Activated CD8-positive, alpha-beta memory T cell treated with anti-CD3 and anti-CD28 coated beads, Interleukin-2, amount 10 ng/mL, durations not matched to agents 7 days and 5 days (primary cell): ENCODE results near the gene ZNF20. TPM values are rescaled to one million over a fixed set of nuclear protein-coding genes. Genes with fewer than 3 reads are reported as not detected.

ENCODE experiments used
- ATAC-seq: fragments of 150-1000 bp; cut with Tn5 transposase; one replicate; pipeline ENCODE4 v1.10.0; 2021; ENCODE audit warnings: moderate library complexity
- CTCF ChIA-PET: fragments of 350-600 bp; sonication (Branson Sonifier 250); formaldehyde crosslinking; loops from one replicate; lab custom pipeline; 2021; ENCODE audit warnings: antibody characterized with exemption; lab: Charles Lee
- DNase-seq: peaks from one replicate; pipeline ENCODE4 v3.0.0-alpha.2; 2020
- H3K27ac Mint-ChIP-seq: one replicate; pipeline ENCODE4 v1.8.0; 2021; ENCODE audit warnings: mild to moderate bottlenecking, mixed read lengths
- H3K27me3 Mint-ChIP-seq: one replicate; pipeline ENCODE4 v1.8.0; 2021; ENCODE audit warnings: mixed read lengths
- H3K36me3 Mint-ChIP-seq: one replicate; pipeline ENCODE4 v1.8.0; 2021; ENCODE audit warnings: mild to moderate bottlenecking, mixed read lengths
- H3K4me1 Mint-ChIP-seq: one replicate; pipeline ENCODE4 v1.8.0; 2021; ENCODE audit warnings: mixed read lengths
- H3K4me3 Mint-ChIP-seq: one replicate; pipeline ENCODE4 v1.8.0; 2021; ENCODE audit warnings: mild to moderate bottlenecking, moderate library complexity, mixed read lengths
- H3K9me3 Mint-ChIP-seq: one replicate; pipeline ENCODE4 v1.8.0; 2022; ENCODE audit warnings: low read depth, mixed read lengths
- total RNA-seq, 2 experiments: library from RNA; stranded (reverse); gene quantifications; one replicate each; pipeline ENCODE4 v1.2.3, GENCODE V29; 2021

ZNF20 gene
- 1 to 10 TPM; 3.7 to 5.2 TPM for total RNA-seq

DNA sequence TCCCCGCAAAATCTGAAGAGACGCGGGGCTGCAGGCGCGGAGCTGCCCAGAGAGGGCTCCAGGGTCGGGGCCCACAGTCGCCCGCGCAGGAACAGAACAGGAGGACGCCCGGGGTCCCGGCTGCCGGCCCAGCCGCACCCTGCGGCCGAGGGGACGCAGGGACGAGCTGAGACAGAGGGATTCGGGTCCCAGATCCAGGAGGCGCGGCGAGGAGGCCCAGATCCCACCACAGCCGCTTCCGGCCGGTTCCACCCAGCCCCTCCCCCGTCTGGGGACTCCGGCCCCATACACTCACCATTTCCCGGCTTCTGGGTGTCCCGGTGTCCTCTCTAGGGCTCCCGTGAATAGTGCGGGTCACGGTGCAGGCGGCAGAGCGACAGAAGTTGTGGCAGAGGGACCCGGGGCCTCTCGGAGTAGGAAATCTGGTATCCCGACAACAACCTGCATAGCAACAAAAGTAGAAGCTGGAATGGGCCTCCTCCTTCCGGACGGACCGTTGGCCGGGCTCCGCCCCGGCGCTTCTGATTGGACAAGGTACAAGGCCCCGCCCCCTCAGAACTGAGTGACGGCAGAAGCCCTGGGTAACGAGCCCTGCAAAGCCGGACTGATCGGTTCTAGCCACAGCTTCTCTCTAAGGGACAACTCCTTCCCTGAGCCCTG, at the start of gene ZNF20:
Gene ZNF20, minus strand, starts transcription at position 466 of the 660 bp plus-strand sequence. Its CDS starts 168 bp downstream, at position 298.
- peak; percentile 97 for ATAC-seq

DNA sequence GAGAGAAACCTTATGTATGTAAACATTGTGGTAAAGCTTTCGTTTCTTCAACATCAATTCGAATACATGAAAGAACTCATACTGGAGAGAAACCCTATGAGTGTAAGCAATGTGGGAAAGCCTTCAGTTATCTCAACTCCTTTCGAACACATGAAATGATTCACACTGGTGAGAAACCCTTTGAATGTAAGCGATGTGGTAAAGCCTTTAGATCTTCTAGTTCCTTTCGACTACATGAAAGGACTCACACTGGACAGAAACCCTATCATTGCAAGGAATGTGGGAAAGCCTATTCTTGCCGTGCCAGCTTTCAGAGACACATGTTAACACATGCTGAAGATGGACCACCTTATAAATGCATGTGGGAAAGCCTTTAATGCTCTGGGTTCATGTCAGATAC, 47.5 kb upstream of the ZNF20 start:
- H3K27me3 Mint-ChIP-seq: no peaks in the 10 kb centered on the region
- H3K4me3 Mint-ChIP-seq: no peak overlapping the region
- peaks cover 85% of the 10 kb centered on the region for H3K36me3 Mint-ChIP-seq
- H3K4me1 Mint-ChIP-seq: peaks cover 2% of the 10 kb centered on the region
- ATAC-seq: no peak
- CTCF ChIA-PET: no interaction called here
- peaks cover 48% of the 10 kb centered on the region for H3K9me3 Mint-ChIP-seq
- no peak for DNase-seq
- no peak overlapping the region for H3K27ac Mint-ChIP-seq

More for the DNA sequence above, at the start of gene ZNF20:
- Mint-ChIP-seq H3K27me3 (no peaks in the 10 kb centered on the region), H3K4me1 (peaks cover 28% of the 10 kb centered on the region), H3K27ac (peak within 1 kb of the TSS; percentile 84), H3K9me3 (peaks cover 1% of the 10 kb centered on the region), H3K4me3 (peak within 1 kb of the TSS; percentile 91), H3K36me3 (peaks cover 33% of the 10 kb centered on the region)
- DNase-seq: peak; percentile 95
- CTCF ChIA-PET: interaction anchor here (0.5 to 4.4 kb wide), 25 partner anchors 10 to 399 kb away, joined by 3 to 48 read pairs (median 4); partner anchors contain the start of genes ZNF433, ZNF440, ZNF491 and ZNF625

DNA sequence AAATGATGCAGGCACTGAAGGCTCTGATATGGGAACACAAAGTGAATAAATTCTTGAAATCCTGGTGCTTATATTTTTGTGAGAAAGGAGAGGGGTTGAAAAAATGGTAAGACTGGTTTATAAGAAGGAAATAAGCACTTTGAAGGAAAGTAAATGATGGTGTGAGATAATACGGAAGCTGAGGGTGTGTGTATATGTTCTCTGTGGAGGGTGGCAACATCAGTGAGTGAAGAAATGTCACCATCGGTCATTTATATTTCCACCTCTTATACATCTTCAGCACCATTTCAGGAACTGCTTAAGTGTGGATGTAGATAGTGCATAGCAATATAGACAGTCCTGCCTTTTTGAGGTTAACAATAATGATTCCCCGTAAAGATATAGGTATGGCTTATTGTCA, 40.2 kb upstream of the ZNF20 start:
- ATAC-seq (no peak), DNase-seq (no peak)
- CTCF ChIA-PET: no interaction called here
- no peaks in the 10 kb centered on the region for H3K27me3 Mint-ChIP-seq
- H3K9me3 Mint-ChIP-seq: peaks cover 29% of the 10 kb centered on the region
- H3K4me1 Mint-ChIP-seq: peaks cover 3% of the 10 kb centered on the region
- no peak overlapping the region for H3K27ac Mint-ChIP-seq
- peaks cover 80% of the 10 kb centered on the region for H3K36me3 Mint-ChIP-seq
- H3K4me3 Mint-ChIP-seq: no peak overlapping the region

DNA sequence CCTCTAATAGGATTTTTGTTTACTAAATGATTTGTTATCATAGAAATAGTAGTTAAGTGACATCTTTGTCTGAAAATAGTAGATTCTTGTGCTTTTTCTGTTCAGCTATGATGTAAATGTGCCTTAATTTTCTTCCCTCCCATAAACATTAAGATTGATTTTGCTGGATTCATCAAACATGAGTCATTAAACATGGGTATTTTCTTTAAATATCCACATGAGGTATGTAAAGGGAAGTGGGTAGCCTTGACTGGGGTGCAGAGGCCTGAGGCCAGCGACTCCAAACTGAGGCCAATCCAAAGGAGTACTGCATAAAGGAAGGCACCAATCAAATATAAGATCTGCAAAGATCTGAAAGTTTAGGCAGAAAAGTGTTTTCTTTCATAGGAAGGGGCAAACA, 26.5 kb upstream of the ZNF20 start:
- Mint-ChIP-seq H3K4me3 (no peak overlapping the region), H3K27ac (peak overlapping the region; percentile 26), H3K9me3 (peaks cover 5% of the 10 kb centered on the region), H3K4me1 (peaks cover 34% of the 10 kb centered on the region), H3K36me3 (peaks cover 60% of the 10 kb centered on the region), H3K27me3 (no peaks in the 10 kb centered on the region)
- DNase-seq (no peak), ATAC-seq (no peak)
- CTCF ChIA-PET: no interaction called here

DNA sequence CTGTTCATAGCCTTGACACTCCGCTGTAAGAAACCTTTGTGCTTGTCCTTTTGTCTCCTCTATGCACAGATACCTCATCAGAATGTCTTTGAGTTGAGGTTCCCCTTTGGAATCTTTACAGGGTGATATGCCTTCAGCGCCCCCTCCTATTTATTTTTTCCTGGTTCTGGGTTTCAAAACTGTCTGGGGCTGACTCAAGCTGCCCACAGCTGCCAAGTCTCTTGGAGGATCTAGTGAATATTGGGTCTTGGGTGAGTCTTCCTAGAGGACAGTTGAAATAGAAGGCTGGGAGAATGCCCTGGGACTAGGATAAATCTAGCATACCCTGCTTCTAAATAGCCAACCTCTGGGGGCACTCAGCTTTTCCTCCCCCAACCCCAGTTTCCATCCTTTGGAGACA, 23.7 kb upstream of the ZNF20 start:
- no peak for ATAC-seq
- peak overlapping the region; percentile 98 for H3K4me3 Mint-ChIP-seq
- H3K9me3 Mint-ChIP-seq: peaks cover 3% of the 10 kb centered on the region
- H3K27me3 Mint-ChIP-seq: no peaks in the 10 kb centered on the region
- H3K4me1 Mint-ChIP-seq: peaks cover 34% of the 10 kb centered on the region
- peak overlapping the region; percentile 94 for H3K27ac Mint-ChIP-seq
- no peak for DNase-seq
- peaks cover 40% of the 10 kb centered on the region for H3K36me3 Mint-ChIP-seq
- CTCF ChIA-PET: interaction anchor here (0.8 to 2.6 kb wide), 3 partner anchors 13 to 240 kb away, joined by 3 to 18 read pairs (median 4); partner anchors contain the start of gene ZNF700

DNA sequence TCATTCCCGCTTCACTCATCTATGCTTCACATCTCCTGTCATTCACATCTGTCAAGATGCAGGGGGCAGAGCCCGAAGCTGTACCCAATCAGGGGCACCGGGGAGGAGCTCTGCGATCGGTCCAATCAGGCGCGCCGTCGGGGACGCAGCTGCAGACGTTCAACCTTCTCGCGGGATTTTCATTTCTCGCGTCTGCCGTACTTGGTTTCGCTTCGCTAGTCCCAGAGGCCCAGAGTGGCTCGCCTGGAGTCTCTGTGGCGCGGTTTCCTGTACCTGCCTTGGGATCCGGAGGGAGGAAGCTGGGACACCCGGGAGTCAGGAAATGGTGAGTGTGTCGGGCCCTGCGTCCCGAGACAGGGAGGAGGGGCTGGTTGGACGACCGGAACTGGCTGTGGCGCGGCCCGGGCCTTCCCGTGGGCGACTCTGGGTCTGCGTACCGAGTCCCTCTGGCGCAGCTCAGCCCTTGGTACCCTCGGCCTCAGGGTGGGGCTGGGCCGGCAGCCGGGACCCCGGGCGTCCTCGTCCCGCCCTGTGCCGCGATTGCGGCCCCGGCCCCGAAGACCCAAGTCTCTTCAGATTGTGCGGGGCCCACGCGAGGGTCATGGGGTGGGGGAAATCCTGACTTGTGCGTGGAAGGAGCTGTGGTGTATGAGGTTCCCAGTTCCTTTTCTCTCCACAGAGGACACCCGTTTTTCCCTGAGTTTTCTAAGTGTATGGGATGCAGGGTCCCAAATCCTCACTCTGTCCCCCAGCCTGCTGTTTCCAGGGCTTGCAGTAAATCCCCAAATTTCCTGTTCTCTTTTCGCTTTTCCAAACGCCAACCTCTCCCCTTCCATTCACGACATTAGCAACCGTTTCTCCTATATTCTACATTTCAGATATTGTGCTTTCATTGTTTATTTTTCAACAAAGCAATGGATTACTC, 23.0 kb upstream of the ZNF20 start, which contains the start of gene ZNF136:
Gene ZNF136, plus strand, starts transcription at position 215 of the 925 bp plus-strand sequence. Its CDS starts 108 bp downstream, at position 323.
- peaks cover 3% of the 10 kb centered on the region for H3K9me3 Mint-ChIP-seq
- DNase-seq (peak; percentile 98), ATAC-seq (peak; percentile 100)
- peaks cover 34% of the 10 kb centered on the region for H3K36me3 Mint-ChIP-seq
- H3K27ac Mint-ChIP-seq: peak within 1 kb of the TSS; percentile 97
- peak within 1 kb of the TSS; percentile 98 for H3K4me3 Mint-ChIP-seq
- CTCF ChIA-PET: interaction anchor here (0.8 to 2.6 kb wide), 6 partner anchors 14 to 426 kb away, joined by 3 to 18 read pairs (median 4); partner anchors contain the start of gene ZNF700
- peaks cover 34% of the 10 kb centered on the region for H3K4me1 Mint-ChIP-seq
- H3K27me3 Mint-ChIP-seq: no peaks in the 10 kb centered on the region

DNA sequence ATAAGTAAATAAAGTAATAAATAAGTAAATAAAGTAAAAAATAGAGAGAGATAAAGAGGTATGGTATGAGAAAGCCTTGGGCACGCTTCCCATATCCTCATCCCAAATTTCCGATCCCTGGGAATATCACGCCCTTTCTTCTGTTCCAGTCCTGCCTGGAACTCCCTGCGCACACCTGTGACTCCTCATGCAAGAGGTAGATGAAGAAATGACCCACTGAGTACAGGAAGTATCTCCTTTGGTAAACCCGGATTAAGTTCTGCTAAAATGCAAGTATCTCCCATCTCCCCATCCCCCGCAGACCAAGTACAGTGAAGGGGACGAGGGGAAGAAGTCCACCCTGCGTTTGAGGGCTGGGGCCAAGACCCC, 22.3 kb upstream of the ZNF20 start:
- peaks cover 30% of the 10 kb centered on the region for H3K36me3 Mint-ChIP-seq
- H3K4me3 Mint-ChIP-seq: peak overlapping the region; percentile 98
- peaks cover 3% of the 10 kb centered on the region for H3K9me3 Mint-ChIP-seq
- peaks cover 34% of the 10 kb centered on the region for H3K4me1 Mint-ChIP-seq
- DNase-seq: no peak
- H3K27me3 Mint-ChIP-seq: no peaks in the 10 kb centered on the region
- ATAC-seq: peak; percentile 17
- CTCF ChIA-PET: interaction anchor here (1.0 to 2.6 kb wide), 4 partner anchors 22 to 425 kb away, joined by 3 to 18 read pairs (median 4); partner anchors contain the start of gene ZNF700
- H3K27ac Mint-ChIP-seq: peak overlapping the region; percentile 97

DNA sequence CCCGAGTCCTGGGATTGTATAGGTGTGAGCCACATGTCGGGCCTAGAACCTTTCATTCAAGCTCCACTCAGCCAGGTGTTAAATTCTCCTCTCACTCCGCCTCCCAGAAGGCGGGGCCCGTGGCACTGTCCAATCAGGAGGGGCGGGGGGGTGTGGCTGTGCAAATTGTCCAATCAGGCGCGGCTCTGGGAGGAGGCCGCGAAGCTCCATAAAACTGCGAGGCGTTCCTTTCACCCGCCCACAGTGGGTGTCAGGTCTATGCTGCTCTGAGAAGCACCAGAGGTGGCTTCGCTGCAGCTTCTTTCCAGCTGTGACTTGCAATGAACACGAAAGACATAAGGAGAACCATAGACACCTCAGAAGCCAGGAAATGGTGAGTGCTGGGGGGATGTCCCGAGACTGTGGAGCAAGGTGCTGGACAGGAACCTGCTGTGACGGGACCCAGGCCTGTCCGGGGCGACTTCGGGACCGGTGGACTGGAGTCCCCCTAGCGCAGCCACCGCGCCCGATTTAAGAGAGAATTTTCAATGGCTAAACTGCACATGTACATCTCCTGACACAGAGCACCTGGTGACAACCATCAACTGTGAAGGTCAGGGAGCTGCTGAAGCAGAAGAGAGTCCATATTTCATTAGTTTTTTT, 19.7 kb upstream of the ZNF20 start:
- peaks cover 4% of the 10 kb centered on the region for H3K27me3 Mint-ChIP-seq
- H3K36me3 Mint-ChIP-seq: peaks cover 16% of the 10 kb centered on the region
- peaks cover 28% of the 10 kb centered on the region for H3K4me1 Mint-ChIP-seq
- DNase-seq: no peak
- peaks cover 3% of the 10 kb centered on the region for H3K9me3 Mint-ChIP-seq
- no peak for ATAC-seq
- H3K27ac Mint-ChIP-seq: no peak overlapping the region
- no peak overlapping the region for H3K4me3 Mint-ChIP-seq
- CTCF ChIA-PET: interaction anchor here (1.3 kb wide), 1 partner anchor 10 kb away, joined by 3 read pairs; no protein-coding TSS in a partner anchor

DNA sequence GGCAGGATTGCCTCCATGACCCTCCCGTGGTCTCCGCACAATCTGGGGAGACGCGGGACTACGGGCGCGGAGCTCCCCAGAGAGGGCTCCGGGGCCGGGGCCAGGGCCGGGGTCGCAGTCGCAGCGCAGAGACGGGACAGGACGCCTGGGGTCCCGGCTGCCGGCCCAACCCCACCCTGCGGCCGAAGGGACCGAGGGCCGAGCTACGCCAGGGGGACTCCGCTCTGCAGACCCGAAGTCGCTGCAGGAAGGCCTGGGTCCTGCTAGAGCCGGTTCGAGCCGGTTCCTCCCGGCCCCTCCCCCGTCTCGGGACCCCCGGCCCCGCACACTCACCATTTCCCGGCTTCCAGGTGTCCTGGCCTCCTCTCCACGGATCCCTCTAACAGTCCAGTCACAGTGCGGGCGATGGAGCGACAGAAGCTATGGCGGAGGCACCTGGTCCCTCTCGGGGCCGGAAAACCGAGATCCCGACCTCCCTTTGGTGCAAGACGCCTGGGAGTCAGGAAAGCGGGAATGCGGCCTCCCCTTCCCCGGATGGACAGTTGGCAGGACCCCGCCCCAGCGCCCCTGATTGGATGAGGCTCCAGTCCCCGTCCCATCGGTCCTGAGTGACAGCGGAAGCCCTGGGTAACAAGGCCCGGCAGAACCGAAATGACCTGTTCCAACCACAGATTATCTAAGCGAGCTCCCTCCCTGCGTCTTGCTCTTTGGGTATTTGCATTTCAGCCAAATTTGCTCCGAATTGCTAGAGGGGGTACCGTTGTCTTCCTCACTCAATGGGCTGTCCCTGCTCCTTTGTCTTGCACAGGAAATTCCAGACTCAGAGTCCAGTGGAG, 16.3 kb upstream of the ZNF20 start, which contains the start of gene ZNF625:
Gene ZNF625, minus strand, starts transcription at position 512 of the 836 bp plus-strand sequence. Its CDS starts 176 bp downstream, at position 336.
- Mint-ChIP-seq H3K27ac (peak within 1 kb of the TSS; percentile 74), H3K27me3 (peaks cover 4% of the 10 kb centered on the region), H3K36me3 (peaks cover 16% of the 10 kb centered on the region), H3K9me3 (peaks cover 7% of the 10 kb centered on the region), H3K4me3 (peak within 1 kb of the TSS; percentile 81), H3K4me1 (peaks cover 12% of the 10 kb centered on the region)
- DNase-seq (peak; percentile 72), ATAC-seq (peak; percentile 82)
- CTCF ChIA-PET: interaction anchor here (0.6 to 1.5 kb wide), 6 partner anchors 15 to 233 kb away, joined by 3 to 11 read pairs (median 4); partner anchors contain the start of genes ZNF20, ZNF700 and ZNF763

DNA sequence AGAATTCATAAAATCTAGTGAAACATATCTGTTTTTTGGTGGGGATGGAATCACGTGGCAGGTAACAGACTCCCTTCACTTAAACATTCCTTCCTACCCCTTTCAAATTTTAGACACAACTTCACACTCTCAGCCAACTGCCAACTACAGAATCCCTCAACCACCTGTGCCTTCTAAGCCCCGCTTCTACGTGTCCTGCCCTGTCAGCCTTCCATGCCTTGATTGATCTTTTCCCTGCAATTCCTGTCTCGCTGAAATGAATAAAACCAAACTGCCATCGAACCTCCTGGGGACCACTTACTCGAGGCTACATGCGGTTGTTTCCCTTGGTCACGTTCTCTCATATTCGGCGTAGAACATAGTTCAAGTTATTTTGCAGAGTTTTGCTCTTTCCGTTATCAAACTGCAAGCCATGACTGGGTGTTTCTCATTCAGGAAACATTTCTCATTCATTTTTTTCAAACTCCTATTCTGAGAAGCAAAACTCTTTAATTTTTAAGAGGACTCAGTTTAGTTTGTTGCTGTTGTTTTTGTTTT, 15.2 kb upstream of the ZNF20 start:
- CTCF ChIA-PET: interaction anchor here (1.0 to 1.5 kb wide), 2 partner anchors 96 to 231 kb away, joined by 5 to 11 read pairs; partner anchors contain the start of gene ZNF700
- H3K9me3 Mint-ChIP-seq: peaks cover 9% of the 10 kb centered on the region
- H3K4me3 Mint-ChIP-seq: peak overlapping the region; percentile 81
- H3K27me3 Mint-ChIP-seq: peaks cover 4% of the 10 kb centered on the region
- peak overlapping the region; percentile 4 for H3K27ac Mint-ChIP-seq
- peaks cover 22% of the 10 kb centered on the region for H3K36me3 Mint-ChIP-seq
- H3K4me1 Mint-ChIP-seq: peaks cover 12% of the 10 kb centered on the region
- ATAC-seq (no peak), DNase-seq (no peak)

DNA sequence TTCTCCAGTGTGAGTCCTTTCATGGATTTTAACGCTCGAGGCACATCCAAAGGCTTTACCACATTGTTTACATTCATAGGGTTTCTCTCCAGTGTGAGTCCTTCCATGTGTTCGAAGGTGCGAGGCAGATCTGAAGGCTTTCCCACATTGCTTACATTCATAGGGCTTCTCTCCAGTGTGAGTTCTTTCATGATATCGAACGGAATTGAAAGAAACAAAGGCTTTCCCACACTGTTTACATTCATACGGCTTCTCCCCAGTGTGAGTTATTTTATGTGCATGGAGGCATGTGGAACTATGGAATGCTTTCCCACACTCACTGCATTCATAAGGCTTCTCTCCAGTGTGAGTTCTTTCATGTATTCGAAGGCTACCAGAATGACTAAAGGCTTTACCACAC, 5.2 kb upstream of the ZNF20 start:
- DNase-seq (no peak), ATAC-seq (no peak)
- H3K4me3 Mint-ChIP-seq: no peak overlapping the region
- H3K27ac Mint-ChIP-seq: no peak overlapping the region
- H3K9me3 Mint-ChIP-seq: peaks cover 24% of the 10 kb centered on the region
- CTCF ChIA-PET: interaction anchor here (1.1 to 2.5 kb wide), 3 partner anchors 55 to 348 kb away, joined by 3 to 5 read pairs (median 4); partner anchors contain the start of gene ZNF491
- H3K4me1 Mint-ChIP-seq: peaks cover 10% of the 10 kb centered on the region
- no peaks in the 10 kb centered on the region for H3K27me3 Mint-ChIP-seq
- H3K36me3 Mint-ChIP-seq: peaks cover 35% of the 10 kb centered on the region
